Skeletal muscle satellite cell (primary cell): ENCODE measurements around the gene LMF1.

Experiments
- H3K27me3 ChIP-seq: 2 replicates; pipeline ENCODE4 v1.7.0; 2013; ENCODE audit warnings: low read length; ENCODE audit not compliant: control insufficient read depth, insufficient read depth
- H3K36me3 ChIP-seq: 2 replicates; pipeline ENCODE4 v1.7.0; 2013; ENCODE audit warnings: mild to moderate bottlenecking, control low read depth, low read length; ENCODE audit not compliant: insufficient read depth
- H3K4me1 ChIP-seq: 2 replicates; pipeline ENCODE4 v1.7.0; 2013; ENCODE audit warnings: low read length; ENCODE audit not compliant: control insufficient read depth, insufficient read depth
- H3K4me2 ChIP-seq: 2 replicates; pipeline ENCODE4 v1.7.0; 2013; ENCODE audit warnings: mild to moderate bottlenecking, low read length
- H3K4me3 ChIP-seq: 2 replicates; pipeline ENCODE4 v1.7.0; 2013; ENCODE audit warnings: low read length
- H3K9ac ChIP-seq: 2 replicates; pipeline ENCODE4 v1.7.0; 2013; ENCODE audit warnings: mild to moderate bottlenecking, low read depth, low read length, moderate library complexity
- H3K9me3 ChIP-seq: replicated peaks from 2 replicates; pipeline ENCODE4 v1.7.0; 2013; ENCODE audit warnings: mild to moderate bottlenecking, control low read depth, low read length

The LMF1 gene

DNA sequence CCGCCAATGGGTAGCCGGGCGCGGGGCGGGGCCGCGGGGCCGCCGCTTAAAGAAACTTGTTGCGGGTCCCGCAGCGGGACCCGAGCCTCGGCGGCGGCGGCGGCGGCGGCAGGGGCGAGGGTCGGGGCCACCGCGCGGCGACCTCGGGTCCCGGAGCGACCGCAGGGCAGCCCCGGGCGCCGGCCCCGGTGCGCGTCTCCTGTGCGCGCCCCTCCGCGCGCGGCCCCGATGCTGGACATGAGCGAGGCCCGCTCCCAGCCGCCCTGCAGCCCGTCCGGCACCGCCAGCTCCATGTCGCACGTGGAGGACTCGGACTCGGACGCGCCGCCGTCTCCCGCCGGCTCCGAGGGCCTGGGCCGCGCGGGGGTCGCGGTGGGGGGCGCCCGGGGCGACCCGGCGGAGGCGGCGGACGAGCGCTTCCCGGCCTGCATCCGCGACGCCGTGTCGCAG is 10.9 kb upstream of the LMF1 start, which contains the start of gene SOX8:
TSS of gene SOX8 (plus strand) at position 76 of the 450 bp plus-strand sequence. CDS start at position 229, 153 bp downstream.
- Histone ChIP-seq H3K4me1 (peaks cover 11% of the 10 kb centered on the region), H3K9ac (no peak within 1 kb of the TSS), H3K9me3 (no peaks in the 10 kb centered on the region), H3K4me3 (peak within 1 kb of the TSS; percentile 65), H3K4me2 (peak within 1 kb of the TSS; percentile 82), H3K27me3 (peaks cover 56% of the 10 kb centered on the region), H3K36me3 (no peaks in the 10 kb centered on the region)

DNA sequence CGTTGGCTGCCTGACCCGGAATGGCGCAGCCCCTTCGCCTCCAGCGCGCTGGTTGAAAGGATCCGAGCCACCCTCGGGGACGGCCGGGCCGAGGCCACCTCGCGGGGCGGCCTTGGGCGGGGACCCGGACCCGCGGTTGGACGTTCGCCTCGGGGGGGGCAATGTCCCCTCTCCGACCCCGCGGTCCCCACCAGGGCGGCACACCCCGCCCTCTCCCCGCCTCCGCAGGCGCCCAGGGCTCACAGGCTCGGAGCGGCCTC is 9.7 kb upstream of the LMF1 start:
- Histone ChIP-seq H3K36me3 (no peaks in the 10 kb centered on the region), H3K9ac (no peak overlapping the region), H3K9me3 (no peaks in the 10 kb centered on the region), H3K27me3 (peaks cover 56% of the 10 kb centered on the region), H3K4me1 (peaks cover 15% of the 10 kb centered on the region), H3K4me3 (peak overlapping the region; percentile 65), H3K4me2 (peak overlapping the region; percentile 82)

GRCh38 chr16:979859-980594 is 9.2 kb upstream of the LMF1 start:
- peak overlapping the region; percentile 65 for H3K4me3 ChIP-seq
- no peaks in the 10 kb centered on the region for H3K36me3 ChIP-seq
- H3K27me3 ChIP-seq = peaks cover 57% of the 10 kb centered on the region
- H3K9me3 ChIP-seq = no peaks in the 10 kb centered on the region
- peaks cover 15% of the 10 kb centered on the region for H3K4me1 ChIP-seq
- H3K4me2 ChIP-seq = peak overlapping the region; percentile 82
- H3K9ac ChIP-seq = no peak overlapping the region

DNA sequence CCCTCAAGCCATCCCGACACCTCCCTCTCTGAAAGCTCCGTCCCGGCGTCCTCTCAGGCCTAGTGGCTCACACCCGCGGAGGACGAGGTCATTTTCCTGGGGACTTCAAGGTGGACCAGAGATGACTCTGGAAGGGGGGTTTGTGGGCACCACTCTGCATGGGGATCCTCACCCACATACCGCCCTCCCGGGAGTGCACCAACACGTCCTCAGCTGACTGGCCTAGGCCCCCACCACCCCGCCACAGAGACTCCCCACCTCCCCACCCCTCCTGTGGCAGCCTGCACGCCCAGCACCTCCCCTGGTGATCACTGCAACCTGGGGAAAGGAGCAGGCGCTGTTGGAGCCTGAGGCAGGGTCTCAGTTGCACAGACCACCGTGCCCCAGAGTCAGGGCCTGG is 8.4 kb upstream of the LMF1 start:
- peaks cover 66% of the 10 kb centered on the region for H3K27me3 ChIP-seq
- H3K4me1 ChIP-seq = peaks cover 24% of the 10 kb centered on the region
- no peak overlapping the region for H3K9ac ChIP-seq
- no peak overlapping the region for H3K4me2 ChIP-seq
- H3K9me3 ChIP-seq = no peaks in the 10 kb centered on the region
- H3K36me3 ChIP-seq = no peaks in the 10 kb centered on the region
- no peak overlapping the region for H3K4me3 ChIP-seq

DNA sequence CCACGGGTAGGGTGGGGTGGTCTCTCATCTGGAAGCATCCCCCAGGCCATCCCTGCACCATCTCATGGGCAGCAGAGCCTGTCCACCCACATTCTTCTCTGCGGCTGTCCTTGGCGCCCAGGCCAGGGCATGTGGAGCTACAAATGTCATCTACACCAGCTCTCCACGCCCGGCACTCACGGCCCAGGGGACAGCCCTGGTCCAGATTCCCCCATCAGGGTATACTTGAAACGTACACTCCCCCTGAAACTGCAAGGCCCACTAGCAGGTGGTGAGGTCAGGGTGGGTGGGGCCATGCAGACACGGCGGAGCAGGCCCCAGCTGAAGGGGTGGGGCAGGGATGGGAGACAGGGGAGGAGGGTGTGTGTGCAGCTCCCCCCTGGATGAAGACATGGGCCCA is 7.6 kb upstream of the LMF1 start:
- H3K9ac ChIP-seq = no peak overlapping the region
- H3K36me3 ChIP-seq = no peaks in the 10 kb centered on the region
- H3K4me1 ChIP-seq = peaks cover 25% of the 10 kb centered on the region
- H3K27me3 ChIP-seq = peaks cover 65% of the 10 kb centered on the region
- H3K4me3 ChIP-seq = no peak overlapping the region
- no peaks in the 10 kb centered on the region for H3K9me3 ChIP-seq
- H3K4me2 ChIP-seq = no peak overlapping the region

DNA sequence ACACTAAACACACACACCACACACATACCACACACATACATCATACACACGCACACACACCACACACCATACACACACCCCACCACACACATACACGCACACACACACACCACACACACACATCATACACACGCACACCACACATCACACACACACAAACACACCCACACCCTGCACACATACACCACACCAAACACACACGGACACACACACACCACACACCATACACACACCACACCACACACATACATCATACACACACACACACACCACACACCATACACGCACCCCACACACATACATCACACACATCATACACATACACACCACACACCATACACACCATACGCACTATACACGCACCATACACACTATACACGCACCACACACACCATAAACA is 7.1 kb upstream of the LMF1 start:
- Histone ChIP-seq H3K36me3 (no peaks in the 10 kb centered on the region), H3K4me1 (peaks cover 25% of the 10 kb centered on the region), H3K4me2 (no peak overlapping the region), H3K4me3 (no peak overlapping the region), H3K9ac (no peak overlapping the region), H3K9me3 (no peaks in the 10 kb centered on the region), H3K27me3 (peaks cover 61% of the 10 kb centered on the region)

- peaks cover 54% of the 10 kb centered on the region for H3K27me3 ChIP-seq
- no peak overlapping the region for H3K9ac ChIP-seq
- no peaks in the 10 kb centered on the region for H3K36me3 ChIP-seq
- no peaks in the 10 kb centered on the region for H3K9me3 ChIP-seq
- H3K4me3 ChIP-seq = no peak overlapping the region
- H3K4me2 ChIP-seq = no peak overlapping the region
- H3K4me1 ChIP-seq = peaks cover 25% of the 10 kb centered on the region
These were observed 6.4 kb upstream of the LMF1 start for GRCh38 chr16:977081-977701.

DNA sequence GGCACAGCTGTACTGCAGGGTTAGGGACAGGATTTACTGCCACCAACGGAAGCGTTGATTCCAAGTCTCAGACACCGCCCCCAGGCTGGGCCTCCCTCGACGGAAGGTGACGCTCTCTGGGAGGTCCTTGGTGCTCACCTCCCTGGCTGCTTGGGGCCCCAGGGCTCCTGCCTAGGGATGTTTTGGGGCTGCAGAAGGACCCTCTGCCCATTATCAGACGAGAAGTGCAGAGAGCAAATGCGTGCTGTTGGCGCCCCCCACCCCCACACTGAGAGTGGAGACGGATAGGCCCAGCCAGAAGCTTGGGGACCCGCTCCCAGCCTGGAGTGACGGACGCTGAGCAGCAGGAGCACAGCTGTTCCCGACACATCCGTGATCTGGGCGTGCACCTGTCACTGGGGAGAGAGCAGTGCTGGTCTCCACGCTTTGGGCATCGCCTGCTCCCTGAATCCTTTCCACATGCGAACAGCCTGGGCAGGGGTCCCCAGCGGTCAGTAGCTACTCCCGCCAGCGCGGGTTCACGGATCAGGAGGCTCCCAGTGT is 5.7 kb upstream of the LMF1 start:
- H3K36me3 ChIP-seq = no peaks in the 10 kb centered on the region
- no peak overlapping the region for H3K9ac ChIP-seq
- peaks cover 50% of the 10 kb centered on the region for H3K27me3 ChIP-seq
- H3K4me1 ChIP-seq = peaks cover 25% of the 10 kb centered on the region
- H3K4me2 ChIP-seq = no peak overlapping the region
- no peaks in the 10 kb centered on the region for H3K9me3 ChIP-seq
- no peak overlapping the region for H3K4me3 ChIP-seq

DNA sequence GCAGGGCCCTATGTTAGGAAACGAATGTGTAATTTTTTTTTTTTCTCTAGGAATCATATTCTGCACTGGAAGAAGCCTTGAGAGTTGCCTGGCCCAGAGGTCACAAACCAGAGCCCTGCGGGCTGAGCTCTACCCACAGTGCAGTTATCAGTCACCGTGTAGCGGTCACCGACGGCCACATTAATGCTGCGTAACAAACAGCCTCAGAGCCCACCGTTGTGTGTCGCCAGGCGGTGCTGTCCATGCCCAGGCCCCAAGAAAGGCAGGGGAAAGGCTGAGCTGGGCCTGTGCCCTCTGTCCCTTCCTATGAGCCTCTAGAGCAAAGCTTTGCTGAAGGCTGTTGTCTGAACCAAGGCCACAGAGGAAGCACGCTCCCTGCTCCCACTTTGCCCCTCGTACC is 4.5 kb upstream of the LMF1 start:
- no peak overlapping the region for H3K4me3 ChIP-seq
- no peaks in the 10 kb centered on the region for H3K36me3 ChIP-seq
- peaks cover 42% of the 10 kb centered on the region for H3K27me3 ChIP-seq
- H3K9ac ChIP-seq = no peak overlapping the region
- H3K4me2 ChIP-seq = no peak overlapping the region
- peaks cover 26% of the 10 kb centered on the region for H3K4me1 ChIP-seq
- H3K9me3 ChIP-seq = no peaks in the 10 kb centered on the region

- Histone ChIP-seq H3K4me3 (no peak overlapping the region), H3K4me2 (no peak overlapping the region), H3K27me3 (peaks cover 37% of the 10 kb centered on the region), H3K9me3 (no peaks in the 10 kb centered on the region), H3K4me1 (peaks cover 32% of the 10 kb centered on the region), H3K9ac (no peak overlapping the region), H3K36me3 (no peaks in the 10 kb centered on the region)
These were observed 4.0 kb upstream of the LMF1 start for GRCh38 chr16:974611-975261.

DNA sequence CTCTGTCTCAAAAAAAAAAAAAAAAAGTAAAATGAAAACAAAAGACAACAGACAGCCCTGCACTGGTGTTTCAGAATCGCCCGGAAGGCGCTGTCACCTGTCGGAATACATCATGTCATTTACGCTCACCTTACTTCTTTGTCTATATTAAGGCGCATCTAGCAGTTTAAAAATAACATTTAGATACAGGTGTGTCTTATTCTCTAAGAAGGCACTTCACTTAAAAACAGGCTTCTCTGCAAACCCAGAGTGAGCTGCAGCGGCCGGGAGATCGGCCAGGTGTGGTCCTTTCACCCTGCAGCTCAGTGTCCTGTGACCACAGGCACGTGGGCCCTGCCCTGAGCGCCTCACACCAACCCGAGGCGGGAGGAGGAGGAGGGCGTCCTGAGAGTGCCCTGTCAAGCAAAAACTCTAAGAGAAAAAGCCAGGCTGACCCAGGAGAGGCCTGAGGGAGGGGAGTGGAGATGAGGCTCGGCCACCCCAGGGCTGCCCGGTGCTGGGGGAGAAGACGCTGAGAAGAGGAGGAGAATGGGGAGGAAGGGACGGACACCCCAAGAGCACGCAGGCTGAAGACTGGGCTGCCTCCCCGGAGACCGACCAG is 3.3 kb upstream of the LMF1 start:
- no peaks in the 10 kb centered on the region for H3K9me3 ChIP-seq
- H3K4me3 ChIP-seq = no peak overlapping the region
- no peak overlapping the region for H3K4me2 ChIP-seq
- H3K9ac ChIP-seq = no peak overlapping the region
- H3K27me3 ChIP-seq = peaks cover 33% of the 10 kb centered on the region
- peaks cover 38% of the 10 kb centered on the region for H3K4me1 ChIP-seq
- H3K36me3 ChIP-seq = no peaks in the 10 kb centered on the region
